ENCODE results near the gene GUCY2C.
"Not testable (repeated sequence)": the region's sequence is repeated elsewhere in the genome, so short reads cannot be mapped to it uniquely, and the experiment has no call there.

The GUCY2C gene

DNA sequence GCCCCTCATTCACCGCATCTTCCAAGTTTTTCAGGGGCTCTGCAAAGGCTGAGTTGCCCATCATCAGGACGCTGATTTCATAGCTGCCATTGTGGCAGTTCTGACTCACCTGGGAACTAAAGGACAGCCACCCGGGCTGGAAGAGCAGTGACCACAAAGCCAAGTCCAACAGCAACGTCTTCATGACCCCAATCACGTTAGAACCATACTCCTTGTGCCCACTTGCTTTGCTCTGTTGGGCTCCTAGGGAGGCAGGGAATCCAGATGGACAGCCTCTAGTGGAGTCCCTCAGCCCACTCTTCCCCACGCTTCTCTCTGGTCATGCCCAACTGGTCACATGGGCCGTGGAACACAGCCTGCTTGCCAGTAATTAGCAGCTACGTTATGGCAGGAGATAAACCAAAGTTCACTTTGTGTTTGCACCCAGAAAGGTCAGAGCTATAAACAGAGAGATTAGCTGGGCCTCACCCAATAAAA is at the start of gene GUCY2C:
Gene GUCY2C (minus strand): TSS at position 335 of the 477 bp plus-strand sequence. CDS start 151 bp downstream, at position 184.
- DNase-seq (ENCODE audit: low read depth) = no peak

DNA sequence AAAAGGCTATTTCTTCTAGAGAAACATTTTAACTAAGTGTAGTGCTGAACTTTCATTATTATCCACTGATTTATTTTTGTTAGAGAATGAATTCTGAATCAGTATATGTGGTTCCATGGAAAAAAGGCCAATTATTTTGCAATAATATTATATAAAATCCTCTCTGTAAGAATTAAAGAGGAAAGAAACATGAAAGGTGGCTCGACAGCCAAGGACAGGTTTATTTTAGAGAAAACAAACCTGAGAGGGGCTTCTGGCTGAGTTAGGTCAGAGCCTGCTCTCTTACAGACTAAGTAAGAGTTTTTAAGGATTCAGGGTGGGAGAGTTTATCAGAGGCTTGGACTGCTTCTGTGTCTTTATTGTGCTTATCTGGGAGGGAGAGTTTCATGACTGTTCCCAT is 46.7 kb upstream of the GUCY2C start:
- DNase-seq (ENCODE audit: low read depth) = no peak

DNA sequence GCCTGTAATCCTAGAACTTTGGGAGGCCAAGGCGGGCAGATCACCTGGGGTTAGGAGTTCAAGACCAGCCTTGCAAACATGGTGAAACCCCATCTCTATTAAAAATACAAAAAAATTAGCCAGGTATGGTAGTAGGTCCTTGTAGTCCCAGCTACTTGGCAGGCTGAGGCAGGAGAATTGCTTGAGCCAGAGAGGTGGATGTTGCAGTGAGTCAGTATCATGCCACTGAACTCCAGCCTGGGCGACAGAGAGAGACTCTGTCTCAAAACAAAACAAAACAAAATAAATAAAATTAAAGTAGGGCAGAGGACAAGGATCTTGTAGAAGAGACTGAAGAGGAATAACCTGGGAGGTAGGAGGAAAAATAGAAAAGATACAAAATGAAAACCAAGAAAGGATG is 45.5 kb upstream of the GUCY2C start:
- DNase-seq (ENCODE audit: low read depth) = no peak

DNA sequence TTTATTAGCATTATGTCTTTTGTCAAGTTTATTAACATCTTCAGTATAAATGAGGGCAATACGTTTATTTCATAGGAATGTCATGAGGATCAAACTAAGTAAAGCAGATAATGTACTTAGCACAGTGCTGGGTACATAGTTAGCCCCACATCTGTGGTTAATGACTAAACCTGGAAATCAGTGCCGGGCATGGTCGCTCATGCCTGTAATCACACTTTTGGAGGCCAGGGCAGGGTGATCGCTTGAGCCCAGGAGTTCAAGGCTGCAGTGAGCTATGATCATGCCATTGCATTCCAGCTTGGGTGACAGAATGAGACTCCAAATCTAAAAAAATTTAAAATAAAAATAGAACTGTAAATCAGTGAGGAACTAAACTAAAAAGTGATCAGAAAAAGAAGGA is 44.8 kb upstream of the GUCY2C start:
- no peak for DNase-seq (ENCODE audit: low read depth)

DNA sequence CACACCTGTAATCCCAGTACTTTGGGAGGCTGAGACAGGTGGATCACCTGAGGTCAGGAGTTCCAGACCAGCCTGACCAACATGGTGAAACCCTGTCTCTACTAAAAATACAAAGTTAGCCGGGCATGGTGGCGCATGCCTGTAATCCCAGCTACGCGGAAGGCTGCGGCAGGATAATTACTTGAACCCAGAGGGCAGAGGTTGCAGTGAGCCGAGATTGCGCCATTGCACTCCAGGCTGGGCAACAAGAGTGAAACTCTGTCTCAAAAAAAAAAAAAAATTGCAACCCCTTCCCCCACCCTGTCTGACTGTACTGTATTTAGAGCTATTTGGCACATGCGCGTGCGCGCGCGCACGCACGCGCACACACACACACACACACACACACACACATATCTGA is 40.0 kb upstream of the GUCY2C start:
- DNase-seq (ENCODE audit: low read depth) = not testable (repeated sequence)

DNA sequence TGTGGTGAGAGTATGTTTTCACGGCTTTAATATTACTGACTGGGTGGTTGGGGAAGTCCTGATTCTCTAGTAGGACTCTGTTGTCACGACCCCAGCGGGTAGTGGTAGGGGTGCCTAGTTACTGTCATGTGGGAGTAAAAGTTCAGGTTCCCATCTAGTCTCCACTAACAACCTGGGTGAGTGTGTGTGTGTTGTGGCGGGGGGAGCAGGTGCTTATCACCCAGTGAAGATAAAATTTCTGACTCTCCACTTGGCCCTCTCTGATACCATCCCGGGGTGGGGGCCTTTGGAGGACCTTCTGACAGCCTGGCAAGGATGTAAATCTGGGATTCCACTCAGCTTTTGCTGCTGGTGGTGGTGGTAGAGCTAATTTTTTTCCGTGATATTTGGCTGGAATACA is 35.4 kb upstream of the GUCY2C start:
- no peak for DNase-seq (ENCODE audit: low read depth)

DNA sequence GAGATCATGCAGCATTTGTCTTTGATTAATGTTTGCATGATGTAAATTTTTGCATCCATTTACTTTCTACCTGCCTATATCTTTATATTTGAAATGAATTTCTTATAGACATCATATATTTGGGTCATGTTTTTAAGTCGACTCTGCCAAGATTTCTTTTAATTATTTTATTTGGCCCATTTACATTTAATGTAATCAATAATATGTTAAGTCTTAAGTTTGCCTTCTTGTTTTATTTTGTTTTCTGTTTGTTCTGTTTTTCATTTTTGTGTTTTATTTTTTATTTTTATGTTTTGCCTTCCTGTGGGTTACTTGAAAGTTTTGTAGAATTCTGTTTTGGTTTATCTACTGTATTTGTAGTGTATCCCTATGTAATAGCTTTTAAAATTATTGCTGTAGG is 33.2 kb upstream of the GUCY2C start:
- no peak for DNase-seq (ENCODE audit: low read depth)

DNA sequence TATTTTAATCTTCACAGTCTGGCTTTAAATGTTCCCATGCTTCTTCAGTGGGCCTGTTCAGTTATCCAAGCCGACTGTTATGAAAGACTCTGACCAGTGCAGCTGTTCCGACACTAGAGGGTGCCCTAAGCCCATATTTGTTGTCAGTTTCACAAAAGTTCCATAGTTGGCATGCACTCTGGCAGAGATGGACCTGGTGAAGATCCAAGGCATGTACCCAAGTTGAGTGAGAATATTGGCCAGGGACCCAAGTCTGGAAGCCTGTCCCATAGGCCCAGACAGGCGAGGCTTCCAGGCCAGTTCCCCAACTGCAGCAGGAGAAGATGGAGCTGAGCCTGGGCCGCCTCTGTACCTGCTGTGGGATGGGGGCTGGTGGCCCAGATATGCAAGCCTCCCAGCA is 27.4 kb upstream of the GUCY2C start:
- DNase-seq (ENCODE audit: low read depth) = peak; percentile 13

DNA sequence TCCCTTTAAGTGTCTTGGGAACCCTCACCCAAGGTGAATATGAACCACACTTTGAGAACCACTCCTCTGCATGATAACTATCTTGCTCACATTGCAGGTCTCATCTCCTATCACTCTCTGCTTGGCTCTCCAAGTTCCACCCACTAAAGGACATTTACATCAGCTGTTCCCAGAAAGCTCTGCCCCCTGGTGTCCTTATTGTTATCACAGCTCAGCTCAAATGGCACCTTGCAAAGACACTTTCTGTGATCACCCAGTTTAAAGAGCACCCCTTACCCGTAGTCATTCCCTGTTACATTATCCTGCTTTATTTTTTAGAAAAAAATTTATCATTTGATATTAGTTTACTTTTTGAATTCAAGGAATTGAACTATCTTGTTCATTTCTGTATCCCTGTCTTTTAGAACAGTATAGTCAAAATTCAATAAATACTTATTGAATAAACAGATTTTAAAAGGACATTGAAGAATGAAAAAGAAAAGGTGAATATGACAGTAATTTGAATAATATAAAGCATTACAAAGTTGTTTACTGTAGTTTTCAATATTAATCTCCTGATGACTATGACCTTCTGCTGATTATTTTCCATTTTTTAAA is 20.5 kb upstream of the GUCY2C start:
- DNase-seq (ENCODE audit: low read depth) = peak; percentile 2

DNA sequence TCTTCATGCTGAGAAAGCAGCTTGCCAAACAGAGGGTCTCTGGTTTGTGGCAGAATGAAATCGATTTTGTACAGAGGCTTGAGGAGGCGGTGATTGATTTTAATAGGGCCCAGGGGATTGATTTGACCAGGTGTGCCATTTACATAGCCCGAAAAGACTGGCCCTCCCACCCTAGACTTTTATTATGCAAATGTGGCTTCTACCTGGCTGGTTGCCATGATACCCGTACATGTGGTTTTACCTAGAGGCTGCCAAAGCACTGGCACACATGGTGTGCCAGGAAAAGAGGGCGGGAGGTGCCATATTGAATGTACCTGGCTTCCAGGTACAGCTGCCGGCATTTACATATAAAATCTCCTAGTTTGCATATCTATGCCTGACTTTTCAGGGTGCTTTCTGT is 18.0 kb upstream of the GUCY2C start:
- no peak for DNase-seq (ENCODE audit: low read depth)

DNA sequence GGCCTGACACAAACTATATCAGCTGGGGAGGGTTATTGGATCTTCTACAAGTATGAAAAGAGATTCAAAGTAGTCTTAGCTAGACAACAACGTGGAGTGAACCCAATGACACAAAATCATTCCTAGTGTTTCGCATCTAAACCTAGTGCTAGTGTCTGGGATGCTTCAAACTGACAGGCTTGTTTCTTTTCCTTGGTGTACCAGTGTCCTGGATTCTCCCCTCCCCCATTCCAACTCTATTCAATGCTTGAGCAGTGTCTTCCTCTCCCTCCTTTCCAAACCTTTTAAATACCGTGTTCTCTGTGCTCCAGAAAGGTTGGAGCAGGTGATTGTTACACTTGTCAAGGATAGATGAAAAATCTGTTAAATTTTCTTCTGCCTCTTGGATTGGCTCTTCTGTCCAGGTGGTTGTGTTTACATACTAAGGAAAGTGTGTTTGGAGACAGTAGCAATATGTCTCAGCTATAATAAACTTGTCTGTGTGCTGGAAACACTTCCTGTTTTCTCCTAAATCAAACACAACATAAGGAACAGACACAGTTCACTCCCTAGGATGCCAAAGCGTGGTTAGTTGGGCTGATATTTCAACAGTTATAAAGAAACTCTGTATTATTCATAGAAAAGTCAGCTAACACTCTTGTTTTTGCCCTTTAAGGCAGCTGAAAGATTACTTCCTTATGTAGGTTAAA is 14.4 kb upstream of the GUCY2C start:
- no peak for DNase-seq (ENCODE audit: low read depth)

DNA sequence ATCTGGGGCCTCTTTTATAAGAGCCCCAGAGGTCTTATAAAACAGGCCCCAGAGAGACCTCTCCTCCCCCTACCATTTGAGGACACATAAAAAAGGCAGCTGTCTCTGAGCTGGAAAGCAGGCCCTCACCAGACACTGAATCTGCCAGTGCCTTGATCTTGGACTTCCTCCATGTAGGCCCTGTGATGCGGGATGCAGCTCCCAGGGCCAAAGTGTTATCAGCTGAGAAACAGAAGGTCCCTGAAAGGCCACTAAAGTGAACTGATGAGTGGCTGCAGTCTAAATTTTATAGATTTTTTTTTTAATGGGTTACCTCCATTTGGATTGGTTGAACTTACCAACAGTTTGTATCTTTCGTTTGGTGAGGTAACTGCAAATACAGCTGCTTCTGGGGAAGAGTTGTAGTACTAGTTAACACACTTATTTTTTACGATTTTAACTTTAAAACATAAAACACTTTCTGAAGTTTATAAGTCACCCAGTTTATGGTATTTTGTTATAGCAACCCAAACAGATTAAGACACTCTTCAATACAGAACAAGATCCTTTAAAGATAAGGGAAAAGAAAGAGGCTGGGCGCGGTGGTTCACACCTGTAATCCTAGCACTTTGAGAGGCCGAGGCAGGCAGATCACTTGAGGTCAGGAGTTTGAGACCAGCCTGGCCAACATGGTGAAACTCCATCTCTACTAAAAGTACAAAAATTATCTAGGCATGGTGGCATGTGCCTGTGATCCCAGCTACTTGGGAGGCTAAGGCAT is 5.6 kb upstream of the GUCY2C start:
- no peak for DNase-seq (ENCODE audit: low read depth)

DNA sequence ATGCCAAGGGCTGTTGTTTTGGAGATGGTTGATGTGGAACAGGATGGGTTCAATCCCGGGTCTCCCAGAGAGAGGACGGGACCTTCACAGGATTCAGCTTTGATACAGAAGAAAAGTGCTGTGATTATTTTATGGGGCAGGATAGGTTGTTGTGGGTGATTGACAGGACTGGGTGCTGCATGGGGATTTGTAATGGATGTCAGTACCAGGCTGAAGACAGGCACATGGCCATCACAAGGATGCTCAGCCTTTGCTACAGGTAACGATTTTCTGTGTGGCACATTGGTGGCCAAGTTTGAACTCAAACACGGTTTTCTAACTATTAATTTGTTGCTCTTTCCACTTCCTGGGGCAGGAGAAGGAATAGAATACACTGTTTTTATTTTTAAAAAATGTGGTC is 4.5 kb upstream of the GUCY2C start:
- no peak for DNase-seq (ENCODE audit: low read depth)

DNA sequence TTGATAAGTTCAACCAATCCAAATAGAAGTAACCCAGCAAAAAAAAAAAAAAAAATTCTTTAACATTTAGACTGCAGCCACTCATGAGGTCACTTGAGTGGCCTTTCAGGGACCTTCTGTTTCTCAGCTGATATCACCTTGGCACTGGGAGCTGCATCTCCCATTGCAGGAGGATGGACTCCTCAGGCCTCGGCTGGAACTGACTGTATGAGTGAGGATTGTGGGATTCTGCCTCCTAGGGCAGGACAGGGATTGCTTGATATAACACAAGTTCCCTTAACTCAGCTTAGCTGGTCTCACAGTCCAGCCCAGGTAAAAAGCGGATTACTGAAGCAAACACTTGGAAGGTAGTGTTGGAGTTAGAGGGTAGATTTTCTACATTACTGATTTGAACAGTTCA is 3.5 kb upstream of the GUCY2C start:
- DNase-seq (ENCODE audit: low read depth) = no peak

DNA sequence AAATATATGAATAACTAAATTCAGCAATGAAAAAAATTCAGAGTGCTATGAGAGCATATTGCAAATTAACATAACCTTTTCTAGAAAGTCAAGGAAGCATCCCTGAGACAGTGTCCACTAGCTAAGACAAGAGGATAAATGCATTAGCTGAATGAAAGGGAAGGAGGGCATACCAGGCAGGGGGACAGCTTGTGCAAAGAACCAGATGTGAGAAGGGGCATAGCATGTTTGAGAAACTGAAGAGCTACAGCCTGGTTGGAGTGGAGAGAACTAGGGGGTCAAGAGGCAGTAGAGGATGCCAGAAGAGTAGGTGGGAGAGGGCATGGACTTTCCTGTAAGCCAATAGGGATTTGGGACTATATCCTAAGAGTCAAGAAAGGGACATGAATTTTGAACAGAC is 2.2 kb upstream of the GUCY2C start:
- no peak for DNase-seq (ENCODE audit: low read depth)

DNA sequence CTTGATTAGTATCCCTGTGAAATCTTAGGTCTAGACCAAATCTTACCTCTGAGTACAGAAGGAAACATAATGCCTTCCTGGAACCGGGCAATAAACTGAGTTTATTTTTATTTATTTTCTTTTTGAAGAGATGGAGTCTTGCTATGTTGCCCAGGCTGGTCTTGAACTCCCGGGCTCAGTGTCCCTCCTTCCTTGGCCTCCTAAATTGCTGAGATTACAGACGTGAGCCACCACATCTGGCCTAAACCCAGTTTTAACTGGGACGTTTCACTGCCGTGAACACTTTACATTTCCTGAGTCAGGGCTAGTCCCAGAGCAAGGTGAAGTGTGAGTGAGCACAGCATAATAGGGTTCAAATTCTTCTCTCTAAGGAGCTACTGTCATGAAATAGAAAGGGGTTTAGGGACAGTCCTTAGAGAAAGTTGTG is 671 bp downstream of the GUCY2C start:
- DNase-seq (ENCODE audit: low read depth) = no peak

DNA sequence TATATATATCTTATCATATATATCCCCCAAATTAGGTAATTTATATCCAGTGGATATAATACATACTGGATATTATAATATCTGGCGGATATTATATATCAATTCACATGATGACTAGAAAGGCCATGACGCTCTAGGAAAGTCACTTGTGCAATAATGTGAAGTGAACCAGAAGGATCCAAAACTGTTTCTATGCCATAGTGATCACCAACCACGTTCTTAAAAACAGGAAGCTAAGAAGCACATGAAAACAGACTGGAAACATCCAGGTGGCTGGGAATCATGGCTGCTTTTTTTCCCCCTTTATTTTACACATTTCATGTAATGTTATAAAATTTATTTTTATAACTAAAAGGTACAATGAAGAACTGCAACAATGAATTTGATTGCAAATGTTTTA is 1.4 kb downstream of the GUCY2C start:
- DNase-seq (ENCODE audit: low read depth) = no peak

DNA sequence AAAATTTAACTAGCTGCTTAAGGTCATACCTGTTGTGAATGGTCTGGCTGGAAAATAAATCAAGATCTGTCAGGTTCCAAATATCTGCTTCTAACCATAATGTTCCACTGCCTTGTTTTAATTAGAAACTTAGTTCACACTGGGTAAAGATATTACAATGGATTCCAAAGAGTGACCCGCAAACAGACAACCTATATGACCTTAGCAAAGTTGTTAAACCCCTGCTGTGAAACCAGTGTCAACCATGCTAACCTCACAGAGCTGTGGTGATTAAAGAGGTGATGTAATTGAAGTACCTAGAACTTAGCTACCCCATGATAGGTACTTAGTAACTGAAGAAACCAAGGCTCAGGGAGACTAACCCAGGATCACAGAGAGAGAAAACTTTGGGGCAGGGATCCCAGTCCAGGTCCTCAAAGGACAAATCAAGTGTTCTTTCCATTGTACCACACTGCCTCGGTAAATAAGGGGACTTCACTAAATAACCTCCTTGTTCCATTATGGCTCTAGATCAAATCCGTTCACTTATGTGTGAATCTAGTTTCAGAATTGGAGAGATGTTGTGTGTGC is 2.2 kb downstream of the GUCY2C start:
- DNase-seq (ENCODE audit: low read depth) = no peak

DNA sequence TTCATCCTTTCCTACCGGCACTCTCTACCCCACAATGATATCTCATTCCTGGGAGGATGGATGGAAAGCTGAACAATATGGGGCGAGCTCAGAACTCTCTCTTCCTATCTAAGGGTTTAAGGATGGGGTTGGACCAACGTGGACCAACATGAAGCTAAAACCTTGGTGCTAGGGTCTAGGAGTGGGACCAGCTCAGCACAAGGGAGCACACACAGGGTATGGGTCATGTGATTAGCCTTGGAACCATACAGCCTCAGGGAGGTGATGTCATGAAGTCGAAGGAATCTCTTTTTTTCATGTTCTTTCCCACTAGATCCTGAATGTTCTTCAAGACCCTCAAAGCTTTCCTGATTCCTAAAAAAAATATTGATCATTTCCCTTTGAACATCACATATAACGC is 3.3 kb downstream of the GUCY2C start:
- no peak for DNase-seq (ENCODE audit: low read depth)

DNA sequence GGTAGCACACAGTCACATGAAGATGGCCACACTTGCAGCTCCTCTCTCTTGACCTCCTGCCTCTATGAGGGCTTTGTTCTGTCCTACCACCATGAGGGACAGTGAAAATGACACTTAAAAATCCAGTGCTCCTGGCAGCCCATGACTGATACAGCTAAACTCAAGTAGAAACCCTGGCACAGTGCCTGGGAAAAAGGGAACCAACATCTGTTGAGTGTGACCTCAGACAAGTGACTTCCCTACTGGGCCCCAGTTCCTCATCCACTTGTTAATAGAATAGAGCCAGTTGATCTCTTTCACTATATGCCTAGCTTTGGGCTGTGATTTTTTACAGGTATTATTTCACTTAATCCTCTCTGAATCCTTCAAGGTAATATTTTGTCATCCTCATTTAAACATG is 4.8 kb downstream of the GUCY2C start:
- DNase-seq (ENCODE audit: low read depth) = no peak

DNA sequence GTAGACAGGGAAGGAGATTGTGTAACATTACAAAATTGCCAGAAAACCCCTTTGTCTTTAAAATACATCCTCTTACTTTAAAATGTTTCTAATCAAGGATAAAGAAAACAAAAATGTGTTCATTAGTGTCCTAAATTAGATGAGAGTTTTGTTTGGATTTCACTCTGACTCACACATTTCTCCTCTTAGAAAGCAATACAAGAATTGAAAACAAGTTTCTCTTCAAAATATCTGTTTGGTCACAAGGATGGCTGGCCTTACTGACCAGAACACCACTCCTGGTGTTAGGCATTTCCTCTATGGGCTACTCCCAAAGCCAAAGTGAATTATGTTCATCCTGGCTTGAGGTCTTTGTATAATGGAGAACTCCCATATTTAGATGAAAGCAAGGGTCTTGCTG is 6.4 kb downstream of the GUCY2C start:
- no peak for DNase-seq (ENCODE audit: low read depth)

DNA sequence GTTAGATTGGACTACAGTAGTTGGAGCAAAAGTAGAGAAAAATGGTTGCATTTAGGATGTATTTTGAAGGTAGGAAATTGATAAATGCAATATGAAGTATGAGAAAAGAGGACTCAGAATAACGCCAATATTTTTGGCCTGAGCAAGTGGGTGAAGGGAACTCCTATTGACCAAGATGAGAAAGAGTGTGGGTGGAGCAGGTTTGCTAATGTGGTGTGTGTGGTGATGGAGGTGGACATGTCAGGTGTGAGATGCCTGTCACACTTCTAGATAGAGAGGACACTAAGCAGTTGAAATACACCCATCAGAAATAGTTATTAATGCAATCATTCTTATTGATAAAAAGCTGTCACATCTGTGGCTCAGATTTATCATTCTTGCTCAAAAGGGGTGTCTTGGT is 7.3 kb downstream of the GUCY2C start:
- no peak for DNase-seq (ENCODE audit: low read depth)

DNA sequence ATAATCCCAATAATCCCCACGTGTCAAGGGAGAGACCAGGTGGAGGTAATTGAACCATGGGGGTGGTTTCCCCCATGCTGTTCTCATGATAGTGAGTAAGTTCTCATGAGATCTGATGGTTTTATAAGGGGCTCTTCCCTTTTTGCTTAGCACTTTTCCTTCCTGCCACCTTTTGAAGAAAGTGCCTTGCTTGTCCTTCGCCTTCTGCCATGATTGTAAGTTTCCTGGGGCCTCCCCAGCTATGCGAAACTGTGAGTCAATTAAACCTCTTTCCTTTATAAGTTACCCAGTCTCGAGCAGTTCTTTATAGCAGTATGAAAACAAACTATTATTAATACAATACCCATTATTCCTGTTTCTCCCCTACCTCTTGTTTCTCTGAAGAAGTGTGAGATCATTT is 14.2 kb downstream of the GUCY2C start:
- not testable (repeated sequence) for DNase-seq (ENCODE audit: low read depth)
